Measurements from ENCODE around the gene MSLN. TPM values are rescaled to one million over a fixed set of nuclear protein-coding genes. Genes with fewer than 3 reads are reported as not detected.

The MSLN gene
- total RNA-seq, 4 donors from 2014 or later: 4.6 to 30.8 (median 15.7) TPM

GRCh38 chr16:797120-797420 is 36.5 kb downstream of the MSLN start:
- intact Hi-C loops (cut with DNase I; ENCODE audit: low total_unique reads): no loop called here
- TF ChIP-seq POLR2A (IDR thresholded peaks at IDR 0.05) (no peak), CTCF (IDR thresholded peaks at IDR 0.05) (no peak)
- Histone ChIP-seq H3K27me3 (peaks cover 11 to 22% of the 10 kb centered on the region in 2 donors), H3K27ac (no peak overlapping the region), H3K4me3 (no peak overlapping the region), H3K4me1 (no peaks in the 10 kb centered on the region), H3K36me3 (no peaks in the 10 kb centered on the region), H3K9me3 (no peaks in the 10 kb centered on the region)
- no peak for DNase-seq

DNA sequence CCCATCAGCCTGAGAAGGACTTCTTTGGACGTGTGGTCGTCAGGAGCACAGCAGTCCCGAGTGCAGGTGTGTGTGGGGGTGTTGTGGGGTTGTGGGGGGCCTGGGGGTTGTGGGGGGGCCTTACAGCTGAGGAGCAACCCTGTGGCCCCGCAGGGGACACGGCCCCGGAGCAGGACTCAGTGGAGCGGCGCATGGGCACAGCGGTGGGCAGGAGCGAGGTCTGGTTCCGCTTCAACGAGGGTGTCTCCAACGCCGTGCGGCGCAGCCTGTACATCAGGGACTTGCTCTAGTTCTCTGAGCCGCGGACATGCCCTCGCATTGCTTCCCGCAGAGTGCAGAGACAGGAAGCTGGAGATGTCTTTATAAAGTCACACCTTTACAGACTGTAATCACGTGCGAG is 37.2 kb downstream of the MSLN start:
- intact Hi-C loops (cut with DNase I; ENCODE audit: low total_unique reads): no loop called here
- Histone ChIP-seq H3K9me3 (no peaks in the 10 kb centered on the region), H3K27me3 (peaks cover 11 to 22% of the 10 kb centered on the region in 2 donors)

DNA sequence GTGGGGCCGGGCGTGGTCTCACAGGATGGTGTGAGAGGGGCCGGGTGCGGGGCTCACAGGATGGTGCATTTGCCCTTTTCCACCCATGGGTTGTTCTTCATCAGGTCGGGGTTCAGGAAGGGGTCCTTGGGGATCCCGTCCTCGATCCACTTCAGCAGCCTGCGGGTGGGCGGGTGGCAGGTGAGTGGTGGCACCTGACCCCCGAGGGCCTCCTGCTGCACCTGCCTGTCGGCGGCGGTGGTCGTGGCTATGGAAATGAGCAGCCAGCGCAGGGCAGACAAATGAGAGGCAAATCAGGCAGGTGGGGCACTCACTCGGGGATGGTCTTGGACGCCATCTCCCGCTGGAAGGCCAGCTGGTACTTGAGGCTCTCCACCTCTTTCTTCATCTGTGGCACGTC is 38.1 kb downstream of the MSLN start:
- Histone ChIP-seq H3K4me1 (no peaks in the 10 kb centered on the region), H3K9me3 (no peaks in the 10 kb centered on the region), H3K36me3 (no peaks in the 10 kb centered on the region), H3K27me3 (peaks cover 11 to 22% of the 10 kb centered on the region in 2 donors), H3K4me3 (no peak overlapping the region), H3K27ac (no peak overlapping the region)
- no peak for TF ChIP-seq CTCF (IDR thresholded peaks at IDR 0.05)
- no peak for TF ChIP-seq POLR2A (IDR thresholded peaks at IDR 0.05)
- intact Hi-C loops (cut with DNase I; ENCODE audit: low total_unique reads): no loop called here
- no peak for DNase-seq

More for the DNA sequence above, 37.2 kb downstream of the MSLN start:
- Histone ChIP-seq H3K36me3 (no peaks in the 10 kb centered on the region), H3K27ac (no peak overlapping the region), H3K4me3 (no peak overlapping the region), H3K4me1 (no peaks in the 10 kb centered on the region)
- DNase-seq: no peak
- TF ChIP-seq POLR2A (IDR thresholded peaks at IDR 0.05): no peak
- no peak for TF ChIP-seq CTCF (IDR thresholded peaks at IDR 0.05)

- H3K4me1 ChIP-seq: no peaks in the 10 kb centered on the region
- TF ChIP-seq CTCF (IDR thresholded peaks at IDR 0.05) (no peak), POLR2A (IDR thresholded peaks at IDR 0.05) (no peak)
- H3K4me3 ChIP-seq: no peak overlapping the region
- no peak for DNase-seq
- no peak overlapping the region for H3K27ac ChIP-seq
- H3K27me3 ChIP-seq: peaks cover 11 to 22% of the 10 kb centered on the region in 2 donors
- intact Hi-C loops (cut with DNase I; ENCODE audit: low total_unique reads): no loop called here
- no peaks in the 10 kb centered on the region for H3K9me3 ChIP-seq
- no peaks in the 10 kb centered on the region for H3K36me3 ChIP-seq
These were observed 38.8 kb downstream of the MSLN start for GRCh38 chr16:799111-799947.

DNA sequence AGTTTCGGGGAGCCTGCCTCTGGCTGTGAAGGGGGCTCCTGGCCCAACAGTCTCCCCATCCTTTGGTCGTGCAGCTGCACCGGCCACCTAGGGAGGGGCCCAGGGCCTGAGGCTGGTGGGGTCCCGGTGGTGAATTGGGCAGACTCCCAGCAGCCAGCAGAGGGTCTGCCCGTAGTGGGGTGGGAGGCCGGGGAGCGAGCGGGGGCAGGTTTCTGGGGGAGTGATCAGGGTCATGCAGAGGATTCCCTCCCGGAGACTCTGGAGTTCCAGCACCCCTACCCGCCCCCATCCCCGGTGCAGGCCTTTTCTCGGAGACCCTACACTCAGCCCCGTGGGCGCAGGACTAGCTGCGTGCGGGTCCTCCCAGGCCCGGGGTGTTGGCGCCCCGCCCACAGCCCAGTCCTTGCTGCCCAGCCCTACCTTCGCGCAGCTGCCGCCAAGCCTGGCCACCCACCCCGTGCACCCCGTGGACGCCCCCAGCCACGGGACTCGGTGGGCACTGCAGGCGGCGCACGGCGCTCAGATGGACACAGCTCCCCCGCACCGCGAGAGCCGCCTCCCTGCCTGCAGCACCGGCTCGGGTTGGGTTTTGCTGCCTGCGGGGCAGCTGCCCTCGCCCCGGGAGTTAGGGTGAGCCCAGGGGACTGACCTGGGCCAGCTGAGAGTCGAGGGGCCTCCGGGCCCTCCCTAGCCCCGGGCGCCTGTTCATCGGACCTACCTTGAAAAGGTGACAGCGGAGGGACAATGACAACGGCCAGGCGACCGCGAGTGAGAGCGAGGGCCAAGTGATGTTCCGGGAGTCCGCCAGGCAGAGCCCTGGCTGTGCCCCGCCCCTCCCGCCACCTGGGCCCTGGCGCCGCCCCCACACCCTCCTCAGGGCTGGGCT is 39.7 kb downstream of the MSLN start, which contains the start of gene GNG13:
Gene GNG13, minus strand, starts transcription at position 787 of the 886 bp plus-strand sequence. CDS start 1,657 bp downstream, outside the sequence.
- intact Hi-C loops (cut with DNase I; ENCODE audit: low total_unique reads): no loop called here
- no peak for DNase-seq
- Histone ChIP-seq H3K27me3 (peaks cover 11 to 22% of the 10 kb centered on the region in 2 donors), H3K4me3 (no peak within 1 kb of the TSS), H3K27ac (no peak within 1 kb of the TSS), H3K36me3 (no peaks in the 10 kb centered on the region), H3K9me3 (no peaks in the 10 kb centered on the region), H3K4me1 (no peaks in the 10 kb centered on the region)
- TF ChIP-seq POLR2A (IDR thresholded peaks at IDR 0.05) (no peak), CTCF (IDR thresholded peaks at IDR 0.05) (no peak)

Measured in uterus (tissue), 4 donors.